Rectal smooth muscle tissue (tissue), 1 donor: ENCODE measurements around the gene OR4C46.
"Not testable (repeated sequence)": the region's sequence is repeated elsewhere in the genome, so short reads cannot be mapped to it uniquely, and the experiment has no call there.

Source experiments
- H3K27ac ChIP-seq: one replicate; pipeline ENCODE4 v1.7.0; 2013; ENCODE audit warnings: low read depth, low read length, inconsistent platforms
- H3K27me3 ChIP-seq: one replicate; pipeline ENCODE4 v1.7.0; 2013; ENCODE audit warnings: low read length; ENCODE audit not compliant: control insufficient read depth, insufficient read depth
- H3K36me3 ChIP-seq: one replicate; pipeline ENCODE4 v1.7.0; 2013; ENCODE audit warnings: low read length; ENCODE audit not compliant: control insufficient read depth, insufficient read depth
- H3K4me1 ChIP-seq: one replicate; pipeline ENCODE4 v1.7.0; 2013; ENCODE audit warnings: low read length; ENCODE audit not compliant: control insufficient read depth, insufficient read depth
- H3K4me3 ChIP-seq: one replicate; pipeline ENCODE4 v1.7.0; 2013; ENCODE audit warnings: low read length
- H3K9ac ChIP-seq: one replicate; pipeline ENCODE4 v1.7.0; 2013; ENCODE audit warnings: low read length

OR4C46 gene

GRCh38 chr11:54603898-54604297 is at the start of gene OR4C46:
Gene OR4C46 (minus strand): TSS chr11:54603998. CDS start chr11:54603998, 0 bp downstream.
- no peak within 1 kb of the TSS for H3K9ac ChIP-seq
- H3K27me3 ChIP-seq, result no peaks in the 10 kb centered on the region
- no peaks in the 10 kb centered on the region for H3K36me3 ChIP-seq
- no peak within 1 kb of the TSS for H3K27ac ChIP-seq
- no peak within 1 kb of the TSS for H3K4me3 ChIP-seq
- no peaks in the 10 kb centered on the region for H3K4me1 ChIP-seq

DNA sequence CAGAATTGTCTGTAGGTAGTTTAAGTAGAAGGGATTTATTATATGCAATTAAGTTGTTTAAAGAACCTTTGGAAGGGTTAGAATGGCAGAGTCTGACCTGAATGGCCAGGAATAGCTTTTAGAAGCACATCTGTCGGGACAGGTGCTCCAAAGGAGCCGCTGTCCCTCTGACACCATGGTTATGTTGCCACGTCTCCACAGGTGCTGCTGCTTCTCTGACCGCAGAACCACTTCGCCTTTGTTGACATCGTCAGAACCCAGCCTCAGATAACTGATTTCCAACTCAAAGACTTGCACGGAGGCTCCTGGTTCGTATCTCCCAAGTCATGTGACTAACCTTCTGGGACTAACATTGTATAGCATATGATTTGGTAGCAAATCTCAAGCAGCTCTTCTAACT is 41.8 kb upstream of the OR4C46 start:
- H3K4me1 ChIP-seq, H3K9ac ChIP-seq, H3K36me3 ChIP-seq: not testable (repeated sequence)

DNA sequence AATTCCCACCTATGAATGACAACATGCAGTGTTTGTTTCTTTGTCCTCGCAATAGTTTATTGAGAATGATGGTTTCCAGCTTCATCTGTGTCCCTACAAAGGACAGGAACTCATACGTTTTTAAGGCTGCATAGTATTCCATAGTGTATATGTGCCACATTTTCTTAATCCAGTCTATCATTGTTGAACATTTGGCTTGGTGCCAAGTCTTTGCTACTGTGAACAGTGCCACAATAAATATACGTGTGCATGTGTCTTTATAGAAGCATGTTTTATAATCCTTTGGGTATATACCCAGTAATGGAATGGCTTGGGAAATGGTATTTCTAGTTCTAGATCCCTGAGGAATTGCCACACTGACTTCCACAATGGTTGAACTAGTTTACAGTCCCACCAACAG is 42.4 kb downstream of the OR4C46 start:
- not testable (repeated sequence) for H3K27ac ChIP-seq, H3K9ac ChIP-seq, H3K36me3 ChIP-seq, H3K4me1 ChIP-seq, H3K27me3 ChIP-seq, H3K4me3 ChIP-seq

More for the DNA sequence above, 41.8 kb upstream of the OR4C46 start:
- H3K27me3 ChIP-seq, H3K27ac ChIP-seq, H3K4me3 ChIP-seq: not testable (repeated sequence)

DNA sequence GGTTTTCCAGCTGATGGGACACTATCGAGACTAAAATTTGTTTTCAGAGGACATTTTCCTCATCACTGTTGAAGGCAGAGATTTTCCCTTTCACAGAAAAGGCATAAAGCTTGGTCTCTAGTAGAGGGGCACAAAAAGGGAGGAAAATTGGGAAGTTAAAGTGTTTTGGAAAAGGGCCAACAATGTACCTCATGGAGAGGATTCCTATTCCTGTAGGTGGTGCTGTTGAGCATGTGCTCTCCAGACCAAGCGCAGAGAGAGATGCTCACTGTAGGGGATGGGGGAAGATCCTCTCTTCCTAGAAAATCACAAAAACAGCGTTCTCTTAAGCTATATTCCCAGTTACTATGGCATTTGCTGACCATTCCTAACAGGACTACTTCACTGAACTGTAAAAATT is 44.9 kb downstream of the OR4C46 start:
- Histone ChIP-seq H3K4me3 (no peak overlapping the region), H3K36me3 (no peaks in the 10 kb centered on the region), H3K27ac (no peak overlapping the region), H3K27me3 (no peaks in the 10 kb centered on the region), H3K4me1 (no peaks in the 10 kb centered on the region), H3K9ac (no peak overlapping the region)

DNA sequence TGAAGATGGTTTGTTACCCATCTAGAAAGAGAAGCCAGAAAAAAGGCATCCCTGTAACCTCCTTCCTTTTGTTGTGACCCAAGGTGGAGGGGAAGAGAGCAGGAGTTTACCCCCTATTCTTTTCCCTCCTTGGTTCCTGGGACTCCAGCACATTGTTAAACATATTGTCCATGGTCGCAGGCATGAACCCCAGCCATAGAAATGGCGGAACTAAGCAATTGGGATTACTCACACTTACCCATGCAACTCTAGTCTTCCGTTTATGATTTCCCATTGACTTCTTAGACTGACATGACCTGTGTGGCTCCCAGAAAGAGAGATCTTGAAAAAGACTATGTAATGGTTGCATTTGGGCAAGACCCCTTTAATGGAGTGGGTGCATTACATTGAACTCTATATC is 45.4 kb downstream of the OR4C46 start:
- no peak overlapping the region for H3K4me3 ChIP-seq
- H3K4me1 ChIP-seq, result no peaks in the 10 kb centered on the region
- H3K27ac ChIP-seq, result no peak overlapping the region
- no peaks in the 10 kb centered on the region for H3K36me3 ChIP-seq
- no peaks in the 10 kb centered on the region for H3K27me3 ChIP-seq
- H3K9ac ChIP-seq, result no peak overlapping the region
